ENCODE measurements around the gene ACSM6.

DNA sequence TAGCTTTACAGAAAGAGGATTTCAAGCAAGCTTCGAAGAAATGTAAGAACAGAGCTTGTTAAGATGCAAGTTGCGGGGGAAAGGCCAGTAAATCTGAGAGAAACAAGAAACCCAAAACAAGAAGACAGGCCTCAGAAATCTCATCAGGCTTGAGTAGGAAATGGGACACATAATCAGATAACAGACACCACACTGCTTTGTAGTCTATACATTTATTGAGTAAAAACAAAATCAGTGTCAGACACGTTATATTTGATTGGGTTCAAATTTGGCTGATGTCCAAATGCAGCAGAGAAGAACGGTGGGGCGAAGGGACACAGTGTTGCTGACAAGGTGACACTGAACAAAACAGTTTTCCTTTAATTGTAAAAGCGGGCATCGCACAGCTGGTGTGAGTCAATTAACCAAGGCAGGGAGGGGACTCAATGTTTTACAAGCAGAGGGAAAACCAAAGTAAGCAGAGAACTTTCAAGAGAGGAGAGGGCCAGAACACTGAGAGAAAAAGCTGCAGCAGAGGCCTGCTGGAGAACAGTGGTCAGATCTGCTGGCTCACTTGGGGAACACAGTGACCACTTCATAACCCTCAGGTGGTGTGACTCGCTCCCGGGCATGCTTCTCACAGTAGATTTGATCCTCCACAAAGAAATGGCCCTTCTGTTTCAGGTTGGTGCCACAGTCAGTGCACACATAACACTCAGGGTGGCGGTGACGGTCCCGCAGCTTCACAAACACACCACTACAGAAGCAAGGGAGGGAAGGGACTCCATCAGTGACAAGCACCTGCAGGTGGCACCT, 43.5 kb downstream of the ACSM6 start:
- TF ChIP-seq CTCF (IDR thresholded peaks at IDR 0.05 in 4 of 5, conservative IDR thresholded peaks at IDR 0.05 in 1 of 5) (no peak), POLR2A (IDR thresholded peaks at IDR 0.05) (no peak)
